ENCODE measurements around the gene RALGPS2. TPM values are rescaled to one million over a fixed set of nuclear protein-coding genes. Genes with fewer than 3 reads are reported as not detected.

Gene RALGPS2
- polyA plus RNA-seq, 3 donors, result 2.0 to 4.2 (median 2.3) TPM

GRCh38 chr1:178690496-178690895, 34.5 kb upstream of the RALGPS2 start:
- Mint-ChIP-seq H3K4me1 (peaks cover 40% of the 10 kb centered on the region), H3K9me3 (peaks cover 0 to 4% (median 0%) of the 10 kb centered on the region in 7 donors), H3K27ac (peak overlapping the region in 1 of 7 donors; percentile 70), H3K27me3 (ENCODE audit: low read depth in 3 of 3) (peaks cover 0 to 2% (median 0%) of the 10 kb centered on the region in 3 donors), H3K36me3 (no peaks in the 10 kb centered on the region), H3K4me3 (no peak overlapping the region)
- H3K4me3 ChIP-seq (replicated peaks in 1 of 3; ENCODE audit: low read depth in 2 of 3, low read length in 3 of 3), result no peak overlapping the region
- H4K20me1 ChIP-seq (ENCODE audit: insufficient read depth, low read length), result no peaks in the 10 kb centered on the region
- WGBS (ENCODE audit: insufficient coverage), result 60% methylated on average over 2 of the region's 5 CpGs
- no peak overlapping the region for H2AFZ ChIP-seq (ENCODE audit: insufficient read depth, low read depth, low read length, poor library complexity, severe bottlenecking)
- intact Hi-C loops (cut with micrococcal nuclease), result no loop called here
- no peak overlapping the region for H3K27ac ChIP-seq (ENCODE audit: low read depth in 1 of 2, low read length in 2 of 2)
- no peak overlapping the region for H3K9ac ChIP-seq (ENCODE audit: insufficient read depth, low read length, poor library complexity, severe bottlenecking)
- H3K4me2 ChIP-seq (replicated peaks; ENCODE audit: extremely low read depth, low read length, poor library complexity, severe bottlenecking), result no peak overlapping the region
- H3K4me1 ChIP-seq (ENCODE audit: control insufficient read depth in 1 of 2, insufficient read depth in 2 of 2, low read length in 2 of 2), result peaks cover 5 to 20% of the 10 kb centered on the region in 2 donors
- no peaks in the 10 kb centered on the region for H3K27me3 ChIP-seq (ENCODE audit: control insufficient read depth in 2 of 2, insufficient read depth in 2 of 2, low read length in 2 of 2)
- H3K79me2 ChIP-seq (ENCODE audit: insufficient read depth, low read length), result no peaks in the 10 kb centered on the region
- H3K9me3 ChIP-seq (replicated peaks in 1 of 2; ENCODE audit: control insufficient read depth in 1 of 2, insufficient read depth in 1 of 2, low read length in 2 of 2), result no peaks in the 10 kb centered on the region
- H3K36me3 ChIP-seq (replicated peaks in 1 of 2; ENCODE audit: control insufficient read depth in 1 of 2, insufficient read depth in 2 of 2, low read length in 2 of 2), result no peaks in the 10 kb centered on the region
- no peak for TF ChIP-seq CTCF (IDR thresholded peaks at IDR 0.05)
- no peak for DNase-seq

GRCh38 chr1:178692564-178693327, 32.3 kb upstream of the RALGPS2 start:
- Histone ChIP-seq H3K4me1 (ENCODE audit: control insufficient read depth in 1 of 2, insufficient read depth in 2 of 2, low read length in 2 of 2) (peaks cover 5 to 18% of the 10 kb centered on the region in 2 donors), H2AFZ (ENCODE audit: insufficient read depth, low read depth, low read length, poor library complexity, severe bottlenecking) (peak overlapping the region; percentile 47), H3K36me3 (replicated peaks in 1 of 2; ENCODE audit: control insufficient read depth in 1 of 2, insufficient read depth in 2 of 2, low read length in 2 of 2) (no peaks in the 10 kb centered on the region), H3K4me2 (replicated peaks; ENCODE audit: extremely low read depth, low read length, poor library complexity, severe bottlenecking) (no peak overlapping the region), H3K79me2 (ENCODE audit: insufficient read depth, low read length) (no peaks in the 10 kb centered on the region), H3K27ac (ENCODE audit: low read depth in 1 of 2, low read length in 2 of 2) (peak overlapping the region in 1 of 2 donors; percentile 17), H3K9ac (ENCODE audit: insufficient read depth, low read length, poor library complexity, severe bottlenecking) (no peak overlapping the region), H3K4me3 (replicated peaks in 1 of 3; ENCODE audit: low read depth in 2 of 3, low read length in 3 of 3) (no peak overlapping the region), H4K20me1 (ENCODE audit: insufficient read depth, low read length) (no peaks in the 10 kb centered on the region), H3K27me3 (ENCODE audit: control insufficient read depth in 2 of 2, insufficient read depth in 2 of 2, low read length in 2 of 2) (no peaks in the 10 kb centered on the region), H3K9me3 (replicated peaks in 1 of 2; ENCODE audit: control insufficient read depth in 1 of 2, insufficient read depth in 1 of 2, low read length in 2 of 2) (no peaks in the 10 kb centered on the region)
- peak; percentile 7 to 30 (median 23) for DNase-seq
- peaks cover 35% of the 10 kb centered on the region for H3K4me1 Mint-ChIP-seq
- peak overlapping the region in 1 of 7 donors; percentile 58 for H3K27ac Mint-ChIP-seq
- no peak overlapping the region for H3K4me3 Mint-ChIP-seq
- no peaks in the 10 kb centered on the region for H3K27me3 Mint-ChIP-seq (ENCODE audit: low read depth in 3 of 3)
- intact Hi-C loops (cut with micrococcal nuclease), result no loop called here
- TF ChIP-seq CTCF (IDR thresholded peaks at IDR 0.05), result no peak
- peaks cover 0 to 4% (median 0%) of the 10 kb centered on the region in 7 donors for H3K9me3 Mint-ChIP-seq
- no peaks in the 10 kb centered on the region for H3K36me3 Mint-ChIP-seq
- 53% methylated on average over 2 of the region's 5 CpGs for WGBS (ENCODE audit: insufficient coverage)
